SH-SY5Y (cell line): Measurements from ENCODE around the gene ICOS.

Experiments
- GATA2 ChIP-seq: IDR thresholded peaks from 2 replicates; pipeline ENCODE4 v1.6.1; 2011; ENCODE audit warnings: mild to moderate bottlenecking, low read depth, low read length
- GATA3 ChIP-seq: IDR thresholded peaks from 2 replicates; pipeline ENCODE4 v1.6.1; 2011; ENCODE audit warnings: low read depth, mild to moderate bottlenecking, low read length, moderate library complexity

GRCh38 chr2:203959265-203959664 is 22.7 kb downstream of the ICOS start:
- TF ChIP-seq GATA2, result no peak
- no peak for TF ChIP-seq GATA3
